A673 (cell line): Measurements from ENCODE around the gene AICDA. TPM values are rescaled to one million over a fixed set of nuclear protein-coding genes. Genes with fewer than 3 reads are reported as not detected.

Experiments used
- Bru-seq: library from RNA; stranded (reverse); fragments of 400-500 nt; gene quantifications from one replicate; lab custom pipeline; 2021; lab: Mats Ljungman, UMichigan
- BruChase-seq, 2 experiments: library from RNA; stranded (reverse); fragments of 400-500 nt; gene quantifications; one replicate each; lab custom pipeline; 2021; lab: Mats Ljungman, UMichigan
- BruUV-seq: library from RNA; stranded (reverse); fragments of 400-500 nt; replicated peaks from 2 replicates; lab custom pipeline; 2021; lab: Mats Ljungman, UMichigan
- CTCF ChIA-PET: fragments of 300-600 bp; sonication (Branson Sonifier 250); formaldehyde crosslinking; loops from one replicate; lab custom pipeline; 2022; ENCODE audit warnings: antibody characterized with exemption; lab: Charles Lee
- POLR2A ChIA-PET: fragments of 300-600 bp; sonication (Branson Sonifier 250); formaldehyde crosslinking; loops from one replicate; lab custom pipeline; 2022; ENCODE audit warnings: antibody characterized with exemption; ENCODE audit not compliant: low non-redundant PET; lab: Charles Lee
- DNase-seq: peaks from one replicate; pipeline ENCODE4 v3.0.0-alpha.2; 2015; ENCODE audit warnings: low spot score
- H3K27ac ChIP-seq: fragments of 200-600 bp; sonication (generic); 2 replicates; pipeline ENCODE4 v1.5.1; 2016; ENCODE audit warnings: mixed run types, low read depth, mild to moderate bottlenecking, mixed read lengths, antibody characterized with exemption, low read length; ENCODE audit not compliant: poor library complexity, severe bottlenecking
- H3K27me3 ChIP-seq: fragments of 200-600 bp; sonication (generic); replicated peaks from 2 replicates; pipeline ENCODE4 v1.6.1; 2017; ENCODE audit warnings: mixed run types, low read depth, mild to moderate bottlenecking, mixed read lengths, antibody characterized with exemption, low read length; ENCODE audit not compliant: insufficient read depth, poor library complexity
- H3K36me3 ChIP-seq: fragments of 200-600 bp; sonication (generic); 2 replicates; pipeline ENCODE4 v1.6.1; 2016; ENCODE audit warnings: mixed run types, mild to moderate bottlenecking, mixed read lengths, antibody characterized with exemption, low read length; ENCODE audit not compliant: insufficient read depth, poor library complexity, severe bottlenecking
- H3K4me1 ChIP-seq: fragments of 200-600 bp; sonication (generic); 2 replicates; pipeline ENCODE4 v1.6.1; 2017; ENCODE audit warnings: mixed run types, mild to moderate bottlenecking, mixed read lengths, antibody characterized with exemption, low read length; ENCODE audit not compliant: insufficient read depth, poor library complexity, severe bottlenecking
- H3K4me3 ChIP-seq: fragments of 200-600 bp; sonication (generic); 2 replicates; pipeline ENCODE4 v1.5.1; 2016; ENCODE audit warnings: low read depth, mixed run types, mild to moderate bottlenecking, mixed read lengths, low read length; ENCODE audit not compliant: poor library complexity, severe bottlenecking
- H3K9me3 ChIP-seq: fragments of 200-600 bp; sonication (generic); 2 replicates; pipeline ENCODE4 v1.6.1; 2016; ENCODE audit warnings: mixed run types, low read depth, mild to moderate bottlenecking, mixed read lengths, antibody characterized with exemption, low read length; ENCODE audit not compliant: poor library complexity, severe bottlenecking
- EZH2 ChIP-seq: fragments of 200-600 bp; sonication (generic); IDR thresholded peaks from 2 replicates; pipeline ENCODE4 v1.6.1; 2017; ENCODE audit warnings: borderline replicate concordance, low read depth, mild to moderate bottlenecking, mixed read lengths, antibody characterized with exemption, low read length; ENCODE audit not compliant: poor library complexity, severe bottlenecking
- intact Hi-C: fragments of 100-400 bp; cut with micrococcal nuclease; formaldehyde crosslinking; loops from one replicate; pipeline ENCODE4 v1.10.0; 2022; ENCODE audit not compliant: unreplicated experiment
- long read RNA-seq: library from polyadenylated mRNA; stranded (forward); transcript quantifications from one replicate; pipeline ENCODE4 v2.0.0, GENCODE V29; 2022
- total RNA-seq: library from RNA; stranded (reverse); gene quantifications from 2 replicates; pipeline ENCODE4 v1.2.3, GENCODE V29; 2021
- TF ChIP-seq, protein P1 (sequence below): fragments of 300-800, 200-600 bp; sonication (generic); conservative IDR thresholded peaks from 2 replicates; pipeline ENCODE4 v1.5.1; 2017; ENCODE audit warnings: low read depth, mild to moderate bottlenecking, antibody characterized with exemption, low read length, moderate library complexity, mixed read lengths

Gene AICDA
- not detected in 2 replicates for total RNA-seq
- Bru-seq, nascent RNA: not detected
- percentile 7 among the genes with signal in this experiment for BruChase-seq, experiment 1, labeled RNA remaining after a 2-hour chase
- percentile 7 among the genes with signal in this experiment for BruChase-seq, experiment 2, labeled RNA remaining after a 6-hour chase
- long read RNA-seq: 0 reads

DNA sequence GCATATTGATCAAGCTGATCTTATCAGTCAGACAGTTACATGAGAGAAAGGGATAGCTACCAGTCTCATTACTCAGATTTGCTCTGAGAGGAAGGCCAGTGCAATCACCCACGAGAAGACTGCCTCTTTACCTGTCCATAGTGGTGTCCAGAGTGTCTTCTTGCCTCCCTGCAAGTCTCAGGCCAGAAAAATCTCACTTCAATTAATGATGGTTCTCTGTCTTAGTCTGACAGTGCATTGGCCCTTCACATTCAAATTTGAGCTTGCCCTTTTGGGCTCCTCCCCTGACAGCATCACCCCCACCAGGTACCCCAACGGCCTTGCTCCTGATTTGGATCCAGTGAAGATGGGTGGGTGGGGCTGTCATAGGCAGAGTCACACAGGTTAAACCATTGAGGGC is at the start of gene AICDA:
AICDA (minus strand) TSS at position 231 of the 400 bp plus-strand sequence; CDS start at position 139, 92 bp downstream.
- intact Hi-C loops: no loop called here
- POLR2A ChIA-PET: no interaction called here
- no TSS peak for BruUV-seq

DNA sequence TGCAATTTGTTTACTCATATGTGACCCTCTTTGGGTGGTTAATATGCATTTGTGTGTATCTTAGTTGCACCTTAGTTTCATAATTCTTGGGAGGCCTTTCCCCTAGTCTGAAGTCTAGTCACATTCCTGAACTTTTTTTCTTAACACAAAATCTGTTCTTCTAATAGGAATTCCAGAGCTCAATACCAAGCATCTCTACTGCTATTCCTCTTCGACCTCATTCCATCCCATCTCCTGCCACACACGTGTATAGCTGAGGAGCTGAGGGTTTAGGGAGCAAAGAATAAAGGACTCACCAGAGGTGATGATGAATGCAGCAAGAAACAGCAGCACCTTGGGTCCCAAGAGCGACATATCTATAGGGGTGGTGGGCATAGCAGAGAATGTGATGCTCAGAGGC is 49.1 kb upstream of the AICDA start:
- intact Hi-C loops: no loop called here
- Histone ChIP-seq H3K27me3 (peaks cover 4% of the 10 kb centered on the region), H3K4me1 (no peaks in the 10 kb centered on the region), H3K9me3 (no peaks in the 10 kb centered on the region), H3K27ac (no peak overlapping the region), H3K36me3 (no peaks in the 10 kb centered on the region), H3K4me3 (no peak overlapping the region)
- ChIA-PET POLR2A (no interaction called here), CTCF (no interaction called here)
- no TSS peak for BruUV-seq
- no peak for DNase-seq
- TF ChIP-seq, protein P1, sequence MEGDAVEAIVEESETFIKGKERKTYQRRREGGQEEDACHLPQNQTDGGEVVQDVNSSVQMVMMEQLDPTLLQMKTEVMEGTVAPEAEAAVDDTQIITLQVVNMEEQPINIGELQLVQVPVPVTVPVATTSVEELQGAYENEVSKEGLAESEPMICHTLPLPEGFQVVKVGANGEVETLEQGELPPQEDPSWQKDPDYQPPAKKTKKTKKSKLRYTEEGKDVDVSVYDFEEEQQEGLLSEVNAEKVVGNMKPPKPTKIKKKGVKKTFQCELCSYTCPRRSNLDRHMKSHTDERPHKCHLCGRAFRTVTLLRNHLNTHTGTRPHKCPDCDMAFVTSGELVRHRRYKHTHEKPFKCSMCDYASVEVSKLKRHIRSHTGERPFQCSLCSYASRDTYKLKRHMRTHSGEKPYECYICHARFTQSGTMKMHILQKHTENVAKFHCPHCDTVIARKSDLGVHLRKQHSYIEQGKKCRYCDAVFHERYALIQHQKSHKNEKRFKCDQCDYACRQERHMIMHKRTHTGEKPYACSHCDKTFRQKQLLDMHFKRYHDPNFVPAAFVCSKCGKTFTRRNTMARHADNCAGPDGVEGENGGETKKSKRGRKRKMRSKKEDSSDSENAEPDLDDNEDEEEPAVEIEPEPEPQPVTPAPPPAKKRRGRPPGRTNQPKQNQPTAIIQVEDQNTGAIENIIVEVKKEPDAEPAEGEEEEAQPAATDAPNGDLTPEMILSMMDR: no peak

More for the DNA sequence above, at the start of gene AICDA:
- no peak for DNase-seq
- H3K4me3 ChIP-seq: no peak within 1 kb of the TSS
- no peaks in the 10 kb centered on the region for H3K4me1 ChIP-seq
- no peaks in the 10 kb centered on the region for H3K27me3 ChIP-seq
- H3K27ac ChIP-seq: no peak within 1 kb of the TSS
- no peaks in the 10 kb centered on the region for H3K9me3 ChIP-seq
- CTCF ChIA-PET: interaction anchor here (1.3 kb wide), 1 partner anchor 68 kb away, joined by 4 read pairs; no protein-coding TSS in a partner anchor
- H3K36me3 ChIP-seq: no peaks in the 10 kb centered on the region
- TF ChIP-seq EZH2: no peak
- TF ChIP-seq, protein P1: no peak

DNA sequence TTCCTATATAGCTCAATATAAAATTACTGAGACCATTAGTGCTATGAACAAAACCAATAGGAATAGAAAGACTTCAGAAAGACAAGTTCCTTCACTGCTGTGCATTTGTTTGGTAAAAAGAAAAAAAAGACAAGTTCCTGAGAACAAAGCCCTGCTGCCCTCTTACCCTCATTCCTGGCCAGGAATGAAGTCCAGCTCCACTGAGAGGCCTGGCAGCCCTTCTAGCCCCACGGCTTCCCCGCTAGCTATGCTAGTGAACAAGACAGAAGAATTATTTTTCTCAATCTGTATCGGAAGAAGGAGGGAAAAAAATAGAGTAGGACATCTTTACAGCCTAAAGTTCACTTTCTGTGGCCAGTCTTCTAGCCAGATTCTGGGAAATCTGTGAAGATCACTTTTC is 48.4 kb upstream of the AICDA start:
- ChIA-PET POLR2A (no interaction called here), CTCF (no interaction called here)
- DNase-seq: no peak
- no TSS peak for BruUV-seq
- Histone ChIP-seq H3K27ac (no peak overlapping the region), H3K9me3 (no peaks in the 10 kb centered on the region), H3K4me3 (no peak overlapping the region), H3K27me3 (peaks cover 4% of the 10 kb centered on the region), H3K4me1 (no peaks in the 10 kb centered on the region), H3K36me3 (no peaks in the 10 kb centered on the region)
- intact Hi-C loops: no loop called here
- no peak for TF ChIP-seq EZH2
- TF ChIP-seq, protein P1: no peak
